KOPT-K1 (cell line): ENCODE measurements around the gene CNTFR.

Experiments used
- H3K27ac ChIP-seq: fragments of 200-600 bp; sonication (generic); 2 replicates; pipeline ENCODE4 v1.5.1; 2016; ENCODE audit warnings: antibody characterized with exemption, mild to moderate bottlenecking, low read depth, low read length; ENCODE audit not compliant: poor library complexity, severe bottlenecking
- H3K36me3 ChIP-seq: fragments of 200-600 bp; sonication (generic); 2 replicates; pipeline ENCODE4 v1.5.1; 2017; ENCODE audit warnings: antibody characterized with exemption, mild to moderate bottlenecking, low read length, moderate library complexity; ENCODE audit not compliant: insufficient read depth
- H3K9me3 ChIP-seq: fragments of 200-600 bp; sonication (generic); 2 replicates; pipeline ENCODE4 v1.5.1; 2017; ENCODE audit warnings: antibody characterized with exemption, low read length, mild to moderate bottlenecking; ENCODE audit not compliant: insufficient read depth, poor library complexity, severe bottlenecking

Gene CNTFR

DNA sequence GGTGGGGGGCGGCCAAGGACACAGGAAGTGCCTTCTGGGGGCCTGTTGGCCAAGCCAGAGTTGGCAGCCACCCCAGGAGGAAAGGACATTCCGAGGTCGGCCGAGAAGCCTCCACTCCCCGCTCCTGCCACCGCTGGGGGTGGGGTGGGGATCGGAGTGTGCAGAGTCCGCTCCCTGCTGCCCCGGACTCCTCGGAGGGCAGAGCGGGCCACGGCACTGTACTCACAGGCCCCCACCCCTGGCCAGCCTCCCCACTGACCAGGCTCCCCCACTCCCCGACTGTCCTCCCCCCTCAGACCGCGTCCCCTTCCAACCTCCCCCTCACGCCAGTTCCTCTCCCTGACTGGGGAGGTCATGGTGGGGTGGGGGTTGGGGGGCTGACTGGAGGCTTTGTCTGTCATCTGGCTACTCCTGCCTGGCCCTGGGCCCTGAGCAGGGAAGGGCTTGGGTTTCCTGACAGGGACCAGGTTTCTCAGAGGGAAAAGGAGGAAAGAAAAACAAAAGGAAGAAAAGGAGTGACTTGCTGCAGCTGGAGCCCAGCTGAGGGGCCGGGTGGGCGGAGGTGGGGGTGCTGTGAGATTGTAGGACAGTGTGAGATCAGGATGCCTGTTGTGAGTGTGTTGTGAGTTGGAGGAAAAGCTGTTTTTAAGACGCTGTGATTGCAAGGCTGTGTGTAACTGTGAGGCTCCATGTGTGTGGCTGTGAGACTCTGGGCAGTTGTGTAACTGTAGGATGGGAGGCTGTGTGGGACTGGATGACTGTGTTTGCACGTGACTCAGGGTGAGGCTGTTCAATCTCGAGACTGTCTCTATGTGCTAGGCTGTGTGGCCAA is 29.7 kb downstream of the CNTFR start:
- Histone ChIP-seq H3K36me3 (no peaks in the 10 kb centered on the region), H3K9me3 (peaks cover 4% of the 10 kb centered on the region), H3K27ac (no peak overlapping the region)

- Histone ChIP-seq H3K36me3 (no peaks in the 10 kb centered on the region), H3K27ac (no peak overlapping the region), H3K9me3 (peaks cover 4% of the 10 kb centered on the region)
These were observed 30.5 kb downstream of the CNTFR start for GRCh38 chr9:34558919-34559623.

DNA sequence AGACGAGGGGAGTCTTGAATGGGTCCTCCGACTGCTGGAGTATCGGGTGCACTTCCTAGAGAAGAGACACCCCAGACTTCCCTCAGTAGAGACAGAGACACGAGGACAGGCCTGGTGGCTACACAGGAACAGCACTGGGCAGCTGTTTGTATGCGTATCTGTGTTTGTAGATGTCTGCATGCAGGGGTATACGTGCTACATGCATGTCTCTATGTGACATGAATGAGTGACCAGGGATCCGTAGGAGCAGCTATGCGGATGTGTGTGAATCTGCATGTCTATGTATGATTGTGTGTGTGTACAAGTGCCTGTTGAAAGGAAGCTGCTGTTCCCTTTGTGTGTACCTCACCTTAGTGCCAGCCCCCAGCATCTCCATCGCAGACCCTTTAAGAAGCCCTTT is 31.2 kb downstream of the CNTFR start:
- Histone ChIP-seq H3K9me3 (peaks cover 4% of the 10 kb centered on the region), H3K36me3 (no peaks in the 10 kb centered on the region), H3K27ac (no peak overlapping the region)

GRCh38 chr9:34557426-34558321 is 31.9 kb downstream of the CNTFR start:
- H3K9me3 ChIP-seq: peaks cover 4% of the 10 kb centered on the region
- H3K36me3 ChIP-seq: no peaks in the 10 kb centered on the region
- H3K27ac ChIP-seq: no peak overlapping the region

DNA sequence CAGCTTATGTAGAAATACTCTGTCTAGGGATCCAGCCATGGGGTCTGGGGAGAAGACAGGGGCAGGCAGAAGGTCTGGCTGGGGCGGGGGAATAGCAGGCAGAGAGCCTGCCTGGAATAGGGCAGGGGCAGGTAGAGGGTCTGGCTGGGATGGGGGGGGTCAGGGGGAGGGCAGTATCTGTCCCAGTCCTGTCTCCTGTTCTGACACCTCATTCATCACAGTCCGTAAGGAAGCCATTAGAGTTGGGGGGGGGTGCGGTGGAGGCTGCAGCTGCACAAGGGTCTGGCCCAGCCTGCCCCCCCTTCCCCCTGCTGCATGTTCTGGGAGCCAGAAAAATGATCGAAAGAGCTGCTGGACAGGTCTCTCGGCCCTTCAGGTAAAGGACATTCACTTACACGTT is 32.6 kb downstream of the CNTFR start:
- Histone ChIP-seq H3K9me3 (peaks cover 1% of the 10 kb centered on the region), H3K36me3 (no peaks in the 10 kb centered on the region), H3K27ac (no peak overlapping the region)

GRCh38 chr9:34555936-34556525 is 33.5 kb downstream of the CNTFR start:
- Histone ChIP-seq H3K9me3 (no peaks in the 10 kb centered on the region), H3K27ac (no peak overlapping the region), H3K36me3 (no peaks in the 10 kb centered on the region)

- Histone ChIP-seq H3K36me3 (no peaks in the 10 kb centered on the region), H3K27ac (no peak overlapping the region), H3K9me3 (no peaks in the 10 kb centered on the region)
These were observed 34.0 kb downstream of the CNTFR start for GRCh38 chr9:34555500-34555899.

DNA sequence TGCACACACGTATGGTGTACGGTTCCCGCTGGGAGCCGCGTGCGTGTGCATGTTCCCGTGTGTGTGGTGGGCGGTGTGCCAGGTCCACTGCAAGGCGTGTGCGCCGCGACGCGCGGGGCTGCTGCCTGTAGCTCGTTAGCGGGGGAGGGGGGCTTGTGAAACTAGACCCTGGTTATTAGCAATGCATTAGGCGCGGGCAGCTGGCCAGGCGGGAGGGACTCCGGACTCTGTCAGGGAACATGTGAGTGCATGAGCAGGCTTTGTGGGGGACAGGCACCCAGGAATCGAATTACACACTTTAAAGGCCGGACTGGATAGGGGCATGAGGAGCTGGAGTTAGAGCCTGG is 34.5 kb downstream of the CNTFR start:
- Histone ChIP-seq H3K36me3 (no peaks in the 10 kb centered on the region), H3K27ac (no peak overlapping the region), H3K9me3 (no peaks in the 10 kb centered on the region)

DNA sequence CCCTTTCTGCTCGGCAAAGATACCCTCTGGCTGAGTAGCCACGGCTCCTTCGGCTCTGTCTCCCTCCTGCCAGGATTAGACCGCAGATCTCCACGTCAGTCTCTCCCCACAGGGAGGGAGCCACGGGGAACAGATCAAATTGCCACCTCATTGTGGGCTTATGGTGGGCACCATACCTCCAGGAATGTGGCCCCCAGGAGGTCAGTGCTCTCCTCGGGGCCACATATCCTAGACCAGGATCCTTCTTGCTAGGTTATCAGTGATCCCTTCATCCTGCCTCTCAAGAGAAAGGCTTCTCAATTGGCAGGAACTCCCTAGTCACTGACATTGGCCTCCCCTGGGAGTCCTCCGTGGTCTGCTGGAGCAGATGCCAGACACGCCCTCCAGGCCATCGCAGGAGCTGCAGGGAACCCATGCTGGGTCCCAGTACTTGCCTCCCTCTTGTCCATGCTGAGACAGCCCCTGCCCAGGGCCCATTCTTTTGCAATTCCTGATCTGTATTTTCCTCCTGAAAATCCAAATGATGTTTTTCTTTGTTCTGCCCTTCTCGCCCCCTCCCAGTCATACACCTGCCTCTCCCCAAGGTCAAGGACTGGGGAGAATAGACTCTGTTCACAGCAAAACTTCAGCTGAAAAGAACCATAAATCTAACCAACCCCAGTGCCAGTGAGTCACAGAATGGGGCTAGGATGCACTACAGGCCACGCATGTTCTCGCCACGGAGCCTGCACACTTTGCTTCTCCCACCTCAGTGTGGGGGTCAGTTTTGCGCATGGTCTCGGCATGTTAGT is 35.1 kb downstream of the CNTFR start:
- no peaks in the 10 kb centered on the region for H3K36me3 ChIP-seq
- H3K27ac ChIP-seq: no peak overlapping the region
- no peaks in the 10 kb centered on the region for H3K9me3 ChIP-seq

- no peaks in the 10 kb centered on the region for H3K9me3 ChIP-seq
- H3K27ac ChIP-seq: no peak overlapping the region
- no peaks in the 10 kb centered on the region for H3K36me3 ChIP-seq
These were observed 36.0 kb downstream of the CNTFR start for GRCh38 chr9:34553511-34554021.

GRCh38 chr9:34552986-34553385 is 36.5 kb downstream of the CNTFR start:
- Histone ChIP-seq H3K36me3 (no peaks in the 10 kb centered on the region), H3K27ac (no peak overlapping the region), H3K9me3 (no peaks in the 10 kb centered on the region)

GRCh38 chr9:34552606-34552981 is 36.9 kb downstream of the CNTFR start:
- Histone ChIP-seq H3K36me3 (no peaks in the 10 kb centered on the region), H3K9me3 (no peaks in the 10 kb centered on the region), H3K27ac (no peak overlapping the region)

DNA sequence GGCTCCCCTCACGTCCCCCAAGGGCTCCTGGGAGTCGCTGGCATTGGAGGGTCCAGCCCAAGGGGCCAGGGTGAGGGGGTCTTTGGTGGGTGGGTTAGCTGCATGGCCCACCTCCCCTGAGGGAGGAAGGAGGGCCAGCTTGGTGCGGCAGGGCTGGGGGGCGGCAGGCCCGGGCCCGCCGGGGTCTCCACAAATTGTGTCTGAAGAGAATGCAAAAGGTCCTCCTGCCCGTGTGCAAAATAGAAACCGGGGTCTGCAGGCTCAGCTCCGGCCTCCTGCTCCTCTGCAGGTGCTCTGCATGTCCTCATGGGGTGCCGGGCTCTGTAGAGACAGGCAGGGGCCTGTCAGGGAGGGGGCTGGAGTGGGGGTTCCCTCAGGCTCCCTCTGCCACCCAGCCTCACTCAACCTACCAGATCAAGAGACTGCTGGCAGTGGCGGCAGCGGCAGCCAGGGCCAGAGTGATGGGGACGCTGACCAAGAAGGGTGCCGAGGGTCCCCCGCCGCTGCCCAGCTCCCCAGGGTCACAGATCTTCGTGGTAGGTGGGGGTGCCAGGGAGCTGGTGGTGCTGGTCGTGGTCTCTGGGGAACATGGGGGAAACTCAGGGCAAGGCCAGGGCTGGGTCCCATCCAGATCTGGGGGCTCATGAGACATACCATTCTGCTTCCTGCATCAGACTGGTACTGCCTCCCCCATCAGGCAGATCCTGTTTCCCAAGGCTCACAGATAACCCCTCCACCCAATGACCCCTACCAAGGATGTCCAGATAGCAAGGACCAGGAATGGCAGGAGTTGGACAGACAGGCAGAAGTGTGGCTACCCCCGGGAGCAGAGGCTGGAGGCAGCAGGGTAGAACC is 37.5 kb downstream of the CNTFR start:
- no peak overlapping the region for H3K27ac ChIP-seq
- H3K9me3 ChIP-seq: no peaks in the 10 kb centered on the region
- no peaks in the 10 kb centered on the region for H3K36me3 ChIP-seq
